GM23338 (cell line): Measurements from ENCODE around the gene ZSCAN21. TPM values are rescaled to one million over a fixed set of nuclear protein-coding genes. Genes with fewer than 3 reads are reported as not detected.
A peak's percentile ranks its signal among the peaks of the same experiment; 100 is the strongest.

Experiments
- ATAC-seq: fragments of 200-7000 bp; cut with Tn5 transposase; 3 replicates; pipeline ENCODE4 v1.9.1; 2020
- DNase-seq: peaks from one replicate; pipeline ENCODE4 v3.0.0-alpha.2; 2015; ENCODE audit warnings: low spot score
- H2AFZ ChIP-seq: fragments of 200-600 bp; sonication (generic); 2 replicates; pipeline ENCODE4 v1.8.0; 2016; ENCODE audit warnings: antibody characterized with exemption, mild to moderate bottlenecking, moderate library complexity
- H3F3A ChIP-seq: fragments of 200-600 bp; sonication (generic); replicated peaks from 2 replicates; pipeline ENCODE4 v1.8.0; 2017; ENCODE audit warnings: antibody characterized with exemption, mixed run types, low read depth
- H3K27ac ChIP-seq: fragments of 200-600 bp; sonication (generic); 2 replicates; pipeline ENCODE4 v1.6.1; 2016; ENCODE audit warnings: low read depth
- H3K27me3 ChIP-seq: fragments of 200-600 bp; sonication (generic); 2 replicates; pipeline ENCODE4 v1.8.0; 2016; ENCODE audit warnings: mild to moderate bottlenecking, mixed run types, moderate library complexity; ENCODE audit not compliant: insufficient read depth
- H3K36me3 ChIP-seq: fragments of 200-600 bp; sonication (generic); 2 replicates; pipeline ENCODE4 v1.8.0; 2016; ENCODE audit warnings: mild to moderate bottlenecking; ENCODE audit not compliant: insufficient read depth
- H3K4me1 ChIP-seq: fragments of 200-600 bp; sonication (generic); 2 replicates; pipeline ENCODE4 v1.8.0; 2016; ENCODE audit warnings: mild to moderate bottlenecking, moderate library complexity; ENCODE audit not compliant: insufficient read depth
- H3K4me2 ChIP-seq: fragments of 200-600 bp; sonication (generic); 2 replicates; pipeline ENCODE4 v1.7.1; 2017; ENCODE audit warnings: mixed run types
- H3K4me3 ChIP-seq: fragments of 200-600 bp; sonication (generic); 2 replicates; pipeline ENCODE4 v1.6.1; 2016; ENCODE audit warnings: mixed run types
- H3K79me2 ChIP-seq: fragments of 200-600 bp; sonication (generic); replicated peaks from 2 replicates; pipeline ENCODE4 v1.8.0; 2017; ENCODE audit warnings: mild to moderate bottlenecking; ENCODE audit not compliant: insufficient read depth
- H3K9me2 ChIP-seq: fragments of 200-600 bp; sonication (generic); 2 replicates; pipeline ENCODE4 v1.8.0; 2017; ENCODE audit not compliant: insufficient read depth
- H4K20me1 ChIP-seq: fragments of 200-600 bp; sonication (generic); replicated peaks from 2 replicates; pipeline ENCODE4 v1.8.0; 2017; ENCODE audit warnings: mild to moderate bottlenecking; ENCODE audit not compliant: insufficient read depth
- H3K27ac Mint-ChIP-seq: 2 replicates; pipeline ENCODE4 v1.8.0; 2020; ENCODE audit warnings: inconsistent platforms, mild to moderate bottlenecking, moderate library complexity, mixed read lengths
- H3K27me3 Mint-ChIP-seq: 3 replicates; pipeline ENCODE4 v1.8.0; 2022; ENCODE audit warnings: low read depth, mild to moderate bottlenecking, moderate library complexity, mixed read lengths, inconsistent platforms; ENCODE audit not compliant: insufficient read depth, poor library complexity
- H3K36me3 Mint-ChIP-seq: 3 replicates; pipeline ENCODE4 v1.8.0; 2021; ENCODE audit warnings: low read depth, mild to moderate bottlenecking, inconsistent platforms, moderate library complexity, mixed read lengths
- H3K4me1 Mint-ChIP-seq: 3 replicates; pipeline ENCODE4 v1.8.0; 2020; ENCODE audit warnings: mild to moderate bottlenecking, inconsistent platforms, mixed read lengths
- H3K4me3 Mint-ChIP-seq: 3 replicates; pipeline ENCODE4 v1.8.0; 2021; ENCODE audit warnings: moderate library complexity, mild to moderate bottlenecking, inconsistent platforms, mixed read lengths
- H3K9me3 Mint-ChIP-seq: 3 replicates; pipeline ENCODE4 v1.8.0; 2020; ENCODE audit warnings: moderate library complexity, mild to moderate bottlenecking, inconsistent platforms, mixed read lengths
- CREB1 ChIP-seq: fragments of 250-450 bp; sonication (Bioruptor Pico); IDR thresholded peaks from 2 replicates; pipeline ENCODE4 v1.5.0; 2020; ENCODE audit warnings: low read depth, mild to moderate bottlenecking, moderate library complexity
- EZH2 ChIP-seq: fragments of 200-600 bp; sonication (generic); IDR thresholded peaks from one replicate; pipeline ENCODE4 v1.8.0; 2017; ENCODE audit warnings: antibody characterized with exemption, mild to moderate bottlenecking, low read depth; ENCODE audit not compliant: unreplicated experiment
- EZH2phosphoT487 ChIP-seq: fragments of 200-600 bp; sonication (generic); IDR thresholded peaks from one replicate; pipeline ENCODE4 v1.8.1; 2018; ENCODE audit warnings: antibody characterized with exemption; ENCODE audit not compliant: unreplicated experiment
- JUNB ChIP-seq: IDR thresholded peaks from one replicate; pipeline ENCODE4 v1.6.1; 2016; ENCODE audit warnings: antibody characterized with exemption; ENCODE audit not compliant: unreplicated experiment
- POLR2AphosphoS5 ChIP-seq: IDR thresholded peaks from 2 replicates; pipeline ENCODE4 v1.6.1; 2016; ENCODE audit warnings: antibody characterized with exemption, low read depth
- REST ChIP-seq: IDR thresholded peaks from one replicate; pipeline ENCODE4 v1.6.1; 2018; ENCODE audit warnings: antibody characterized with exemption; ENCODE audit not compliant: unreplicated experiment
- STAT1 ChIP-seq: IDR thresholded peaks from one replicate; pipeline ENCODE4 v1.6.1; 2016; ENCODE audit warnings: antibody characterized with exemption; ENCODE audit not compliant: unreplicated experiment
- ZNF331 ChIP-seq: fragments of 250-450 bp; sonication (Bioruptor Pico); IDR thresholded peaks from 2 replicates; pipeline ENCODE4 v1.5.0; 2020; ENCODE audit warnings: low read depth, mild to moderate bottlenecking, moderate library complexity
- polyA plus RNA-seq: library from polyadenylated mRNA; unstranded; fragments of >200 nt; fragmentation: Nextera tagmentation; extraction: Ambion mirVana; gene quantifications from 2 replicates; pipeline ENCODE4 v1.2.1, GENCODE V29; 2016
- total RNA-seq: library from RNA; depleted of rRNA; stranded (reverse); fragments of >200 nt; shearing (Covaris generic); gene quantifications from 2 replicates; pipeline ENCODE4 v1.2.3, GENCODE V29; 2014
- TF ChIP-seq, protein P1 (sequence below), 2 experiments: fragments of 200-600 bp in 1 of 2; sonication (generic) in 1 of 2; conservative IDR thresholded peaks; 2 replicates each; pipeline versions ENCODE4 v1.5.1 to v1.6.1; 2016 to 2017; ENCODE audit warnings: antibody characterized with exemption in 2 of 2, low read depth in 2 of 2, mild to moderate bottlenecking in 2 of 2, moderate library complexity in 1 of 2

Gene ZSCAN21
- total and polyA plus RNA-seq, 2 experiments from 2014 or later, result 15.7 to 21.8 TPM

- TF ChIP-seq REST (no peak), POLR2AphosphoS5 (no peak), EZH2phosphoT487 (no peak), EZH2 (no peak), ZNF331 (CRISPR knock-in tag) (no peak), STAT1 (no peak)
- TF ChIP-seq, protein P1, sequence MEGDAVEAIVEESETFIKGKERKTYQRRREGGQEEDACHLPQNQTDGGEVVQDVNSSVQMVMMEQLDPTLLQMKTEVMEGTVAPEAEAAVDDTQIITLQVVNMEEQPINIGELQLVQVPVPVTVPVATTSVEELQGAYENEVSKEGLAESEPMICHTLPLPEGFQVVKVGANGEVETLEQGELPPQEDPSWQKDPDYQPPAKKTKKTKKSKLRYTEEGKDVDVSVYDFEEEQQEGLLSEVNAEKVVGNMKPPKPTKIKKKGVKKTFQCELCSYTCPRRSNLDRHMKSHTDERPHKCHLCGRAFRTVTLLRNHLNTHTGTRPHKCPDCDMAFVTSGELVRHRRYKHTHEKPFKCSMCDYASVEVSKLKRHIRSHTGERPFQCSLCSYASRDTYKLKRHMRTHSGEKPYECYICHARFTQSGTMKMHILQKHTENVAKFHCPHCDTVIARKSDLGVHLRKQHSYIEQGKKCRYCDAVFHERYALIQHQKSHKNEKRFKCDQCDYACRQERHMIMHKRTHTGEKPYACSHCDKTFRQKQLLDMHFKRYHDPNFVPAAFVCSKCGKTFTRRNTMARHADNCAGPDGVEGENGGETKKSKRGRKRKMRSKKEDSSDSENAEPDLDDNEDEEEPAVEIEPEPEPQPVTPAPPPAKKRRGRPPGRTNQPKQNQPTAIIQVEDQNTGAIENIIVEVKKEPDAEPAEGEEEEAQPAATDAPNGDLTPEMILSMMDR (conservative IDR thresholded peaks at IDR 0.05; ENCODE audit: low read depth in 2 of 2), result no peak
Observed at GRCh38 chr7:100095704-100096103, 46.1 kb downstream of the ZSCAN21 start (continued).

GRCh38 chr7:100098913-100099312 is 49.3 kb downstream of the ZSCAN21 start:
- peak overlapping the region; percentile 100 for H3K27ac ChIP-seq
- peak overlapping the region; percentile 100; the same call in 1 of the 2 replicates for H3K4me3 ChIP-seq
- Mint-ChIP-seq H3K9me3 (peaks cover 5% of the 10 kb centered on the region; the same call in 2 of the 3 replicates), H3K4me3 (peak overlapping the region; percentile 95), H3K36me3 (peaks cover 86% of the 10 kb centered on the region), H3K4me1 (peaks cover 41% of the 10 kb centered on the region), H3K27me3 (peaks cover 49% of the 10 kb centered on the region), H3K27ac (peak overlapping the region; percentile 98)
- ATAC-seq, result no peak
- TF ChIP-seq CREB1 (CRISPR knock-in tag), result no peak
- H3K4me2 ChIP-seq, result no peak overlapping the region
- H3K9me2 ChIP-seq, result no peaks in the 10 kb centered on the region
- no peak for DNase-seq
- peaks cover 53% of the 10 kb centered on the region for H4K20me1 ChIP-seq
- peaks cover 13% of the 10 kb centered on the region for H3K4me1 ChIP-seq
- H3K79me2 ChIP-seq, result peaks cover 60% of the 10 kb centered on the region
- H3K36me3 ChIP-seq, result peaks cover 62% of the 10 kb centered on the region
- H2AFZ ChIP-seq, result no peak overlapping the region
- no peaks in the 10 kb centered on the region for H3K27me3 ChIP-seq
- peaks cover 68% of the 10 kb centered on the region for H3F3A ChIP-seq

DNA sequence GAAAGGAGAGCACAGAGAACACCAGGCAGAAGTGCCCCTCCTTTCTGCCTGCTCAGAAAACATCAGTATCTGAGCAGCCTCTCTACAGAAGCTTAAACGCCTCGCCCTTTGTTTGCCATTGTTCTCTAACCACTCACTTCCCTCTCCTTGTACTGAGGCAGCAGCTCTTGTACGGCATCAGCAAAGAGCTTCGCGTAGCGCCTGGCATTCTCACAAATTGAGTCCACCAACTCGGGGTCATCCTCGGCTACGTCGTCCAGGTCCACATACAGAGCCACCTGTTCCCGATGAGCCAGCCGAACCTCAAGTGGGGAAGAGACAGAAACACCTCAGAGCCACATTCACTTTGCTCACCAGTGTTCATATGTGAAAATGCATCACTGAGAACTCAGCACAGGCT is 49.9 kb downstream of the ZSCAN21 start:
- H3K79me2 ChIP-seq, result peaks cover 60% of the 10 kb centered on the region
- peak overlapping the region; percentile 98 for H3K27ac Mint-ChIP-seq
- H3K27ac ChIP-seq, result peak overlapping the region; percentile 100
- H3K36me3 ChIP-seq, result peaks cover 57% of the 10 kb centered on the region
- peaks cover 49% of the 10 kb centered on the region for H4K20me1 ChIP-seq
- H3K9me3 Mint-ChIP-seq, result peaks cover 5% of the 10 kb centered on the region; the same call in 2 of the 3 replicates
- H3K4me1 ChIP-seq, result peaks cover 13% of the 10 kb centered on the region
- ATAC-seq (no peak), DNase-seq (no peak)
- H3F3A ChIP-seq, result peaks cover 64% of the 10 kb centered on the region
- peaks cover 41% of the 10 kb centered on the region for H3K4me1 Mint-ChIP-seq
- H3K4me3 ChIP-seq, result peak overlapping the region; percentile 100
- H3K27me3 Mint-ChIP-seq, result peaks cover 49% of the 10 kb centered on the region
- H3K36me3 Mint-ChIP-seq, result peaks cover 81% of the 10 kb centered on the region
- H3K9me2 ChIP-seq, result no peaks in the 10 kb centered on the region
- H3K4me3 Mint-ChIP-seq, result peak overlapping the region; percentile 95
- peak overlapping the region; percentile 100 for H3K4me2 ChIP-seq
- H2AFZ ChIP-seq, result no peak overlapping the region
- no peaks in the 10 kb centered on the region for H3K27me3 ChIP-seq
- TF ChIP-seq STAT1 (no peak), JUNB (no peak), POLR2AphosphoS5 (no peak)
